IgD-negative memory B cell (primary cell): ENCODE results near the gene HMCN2. TPM values are rescaled to one million over a fixed set of nuclear protein-coding genes. Genes with fewer than 3 reads are reported as not detected.
A peak's percentile ranks its signal among the peaks of the same experiment; 100 is the strongest.

Experiments used
- H3K27ac Mint-ChIP-seq, 3 donors: one replicate each; pipeline ENCODE4 v1.8.0; 2020 to 2022; ENCODE audit warnings: mild to moderate bottlenecking in 3 of 3, mixed read lengths in 3 of 3, moderate library complexity in 1 of 3
- H3K27me3 Mint-ChIP-seq: one replicate; pipeline ENCODE4 v1.8.0; 2021; ENCODE audit warnings: mixed read lengths
- H3K36me3 Mint-ChIP-seq: one replicate; pipeline ENCODE4 v1.8.0; 2020; ENCODE audit warnings: mild to moderate bottlenecking, mixed read lengths
- H3K4me1 Mint-ChIP-seq, 3 donors: one replicate each; pipeline ENCODE4 v1.8.0; 2020 to 2022; ENCODE audit warnings: mixed read lengths in 3 of 3, mild to moderate bottlenecking in 1 of 3
- H3K4me3 Mint-ChIP-seq, 4 donors: one replicate each; pipeline ENCODE4 v1.8.0; 2020 to 2022; ENCODE audit warnings: mild to moderate bottlenecking in 4 of 4, mixed read lengths in 4 of 4, moderate library complexity in 3 of 4
- H3K9me3 Mint-ChIP-seq, 3 donors: one replicate each; pipeline ENCODE4 v1.8.0; 2020 to 2021; ENCODE audit warnings: mixed read lengths in 3 of 3, mild to moderate bottlenecking in 1 of 3
- polyA plus RNA-seq: library from polyadenylated mRNA; unstranded; fragments of 300-500 nt; fragmentation: Illumina TruSeq; gene quantifications from one replicate; pipeline ENCODE4 v1.2.3, GENCODE V29; 2021

Gene HMCN2
- polyA plus RNA-seq, 1 donor from 2014 or later, result not detected

GRCh38 chr9:130414910-130415746 lies 149.6 kb downstream of the HMCN2 start:
- Mint-ChIP-seq H3K4me1 (peaks cover 0 to 2% (median 0%) of the 10 kb centered on the region in 3 donors), H3K4me3 (no peak overlapping the region), H3K27ac (peak overlapping the region in 1 of 3 donors; percentile 35)

GRCh38 chr9:130417602-130418001 lies 152.0 kb downstream of the HMCN2 start:
- Mint-ChIP-seq H3K4me1 (peaks cover 0 to 2% (median 0%) of the 10 kb centered on the region in 3 donors), H3K27me3 (peaks cover 2% of the 10 kb centered on the region), H3K4me3 (no peak overlapping the region), H3K9me3 (no peaks in the 10 kb centered on the region), H3K36me3 (peaks cover 2% of the 10 kb centered on the region), H3K27ac (no peak overlapping the region)

More at GRCh38 chr9:130414910-130415746, 149.6 kb downstream of the HMCN2 start:
- Mint-ChIP-seq H3K27me3 (peaks cover 2% of the 10 kb centered on the region), H3K9me3 (no peaks in the 10 kb centered on the region), H3K36me3 (peaks cover 2% of the 10 kb centered on the region)

DNA sequence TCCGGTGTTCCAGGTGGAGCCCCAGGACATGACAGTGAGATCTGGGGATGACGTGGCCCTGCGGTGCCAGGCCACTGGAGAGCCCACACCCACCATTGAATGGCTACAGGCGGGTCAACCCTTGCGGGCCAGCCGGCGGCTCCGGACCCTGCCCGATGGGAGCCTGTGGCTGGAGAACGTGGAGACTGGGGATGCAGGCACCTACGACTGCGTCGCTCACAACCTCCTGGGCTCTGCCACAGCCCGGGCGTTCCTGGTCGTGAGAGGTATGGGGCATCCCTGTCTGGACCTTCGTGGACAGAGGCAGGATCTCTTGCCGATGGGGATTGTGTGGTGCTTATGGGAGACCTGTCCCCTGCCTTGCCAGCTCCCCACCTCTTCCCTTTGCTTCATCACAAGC lies 153.2 kb downstream of the HMCN2 start:
- H3K36me3 Mint-ChIP-seq, result peaks cover 2% of the 10 kb centered on the region
- H3K27me3 Mint-ChIP-seq, result no peaks in the 10 kb centered on the region
- no peak overlapping the region for H3K27ac Mint-ChIP-seq
- no peak overlapping the region for H3K4me3 Mint-ChIP-seq
- H3K4me1 Mint-ChIP-seq, result peaks cover 0 to 2% (median 2%) of the 10 kb centered on the region in 3 donors
- H3K9me3 Mint-ChIP-seq, result no peaks in the 10 kb centered on the region

DNA sequence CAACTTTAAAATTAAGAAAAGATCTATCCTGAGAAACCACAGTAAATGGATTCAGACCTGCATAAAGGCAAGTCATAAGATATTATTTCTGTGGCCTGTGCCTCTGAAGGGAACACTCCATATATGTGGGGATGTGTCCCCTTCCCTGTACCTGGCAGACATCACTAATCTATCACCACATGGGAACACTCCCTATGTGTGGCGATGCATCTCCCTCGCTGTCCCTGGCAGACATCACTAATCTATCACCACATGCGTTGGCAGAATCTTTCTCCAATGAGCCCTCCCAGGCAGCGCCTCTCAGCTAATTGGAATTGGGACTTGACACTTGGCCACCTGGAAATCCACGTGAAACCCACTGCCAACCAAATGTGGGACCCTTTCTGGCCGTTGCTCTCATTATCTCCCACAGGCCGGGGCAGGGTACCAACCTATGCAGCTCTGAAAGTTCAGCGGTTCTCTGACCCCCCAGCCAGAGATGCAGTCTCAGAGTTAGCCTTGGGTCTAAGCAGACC lies 154.0 kb downstream of the HMCN2 start:
- Mint-ChIP-seq H3K27ac (no peak overlapping the region), H3K36me3 (no peaks in the 10 kb centered on the region), H3K27me3 (no peaks in the 10 kb centered on the region), H3K9me3 (no peaks in the 10 kb centered on the region), H3K4me1 (peaks cover 0 to 2% (median 0%) of the 10 kb centered on the region in 3 donors), H3K4me3 (no peak overlapping the region)

GRCh38 chr9:130421154-130421801 lies 155.7 kb downstream of the HMCN2 start:
- no peak overlapping the region for H3K27ac Mint-ChIP-seq
- H3K4me1 Mint-ChIP-seq, result peaks cover 0 to 2% (median 0%) of the 10 kb centered on the region in 3 donors
- H3K9me3 Mint-ChIP-seq, result no peaks in the 10 kb centered on the region
- no peaks in the 10 kb centered on the region for H3K36me3 Mint-ChIP-seq
- no peaks in the 10 kb centered on the region for H3K27me3 Mint-ChIP-seq
- H3K4me3 Mint-ChIP-seq, result no peak overlapping the region

GRCh38 chr9:130421802-130422276 lies 156.3 kb downstream of the HMCN2 start:
- Mint-ChIP-seq H3K27ac (no peak overlapping the region), H3K36me3 (no peaks in the 10 kb centered on the region), H3K9me3 (no peaks in the 10 kb centered on the region), H3K27me3 (peaks cover 2% of the 10 kb centered on the region), H3K4me3 (no peak overlapping the region), H3K4me1 (peaks cover 0 to 2% (median 0%) of the 10 kb centered on the region in 3 donors)

DNA sequence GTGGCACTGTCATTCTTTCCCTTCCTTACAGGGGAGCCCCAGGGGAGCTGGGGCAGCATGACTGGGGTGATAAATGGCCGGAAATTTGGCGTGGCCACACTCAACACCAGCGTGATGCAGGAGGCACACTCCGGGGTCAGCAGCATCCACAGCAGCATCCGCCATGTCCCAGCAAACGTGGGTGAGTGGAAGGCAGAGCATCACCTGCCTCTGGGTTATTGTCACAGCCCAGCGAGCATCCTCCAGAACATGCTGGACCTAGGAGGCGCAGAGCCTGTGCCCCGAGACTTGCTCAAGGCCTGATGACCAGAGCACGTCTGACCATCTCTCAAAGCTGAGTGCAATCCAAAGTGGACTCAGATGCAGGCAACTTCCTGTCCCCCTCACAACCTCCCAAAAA lies 157.0 kb downstream of the HMCN2 start:
- H3K27ac Mint-ChIP-seq, result no peak overlapping the region
- no peaks in the 10 kb centered on the region for H3K9me3 Mint-ChIP-seq
- H3K4me3 Mint-ChIP-seq, result no peak overlapping the region
- peaks cover 3% of the 10 kb centered on the region for H3K27me3 Mint-ChIP-seq
- peaks cover 0 to 2% (median 0%) of the 10 kb centered on the region in 3 donors for H3K4me1 Mint-ChIP-seq
- H3K36me3 Mint-ChIP-seq, result no peaks in the 10 kb centered on the region

- H3K36me3 Mint-ChIP-seq, result no peaks in the 10 kb centered on the region
- H3K27me3 Mint-ChIP-seq, result peaks cover 3% of the 10 kb centered on the region
- no peaks in the 10 kb centered on the region for H3K9me3 Mint-ChIP-seq
- no peak overlapping the region for H3K27ac Mint-ChIP-seq
- peaks cover 0 to 2% (median 0%) of the 10 kb centered on the region in 3 donors for H3K4me1 Mint-ChIP-seq
- no peak overlapping the region for H3K4me3 Mint-ChIP-seq
These were observed 157.7 kb downstream of the HMCN2 start for GRCh38 chr9:130423272-130423671.

GRCh38 chr9:130424595-130425454 lies 159.3 kb downstream of the HMCN2 start:
- no peak overlapping the region for H3K4me3 Mint-ChIP-seq
- H3K4me1 Mint-ChIP-seq, result peaks cover 0 to 2% (median 0%) of the 10 kb centered on the region in 3 donors
- peaks cover 6% of the 10 kb centered on the region for H3K27me3 Mint-ChIP-seq
- H3K27ac Mint-ChIP-seq, result no peak overlapping the region
- H3K9me3 Mint-ChIP-seq, result no peaks in the 10 kb centered on the region
- H3K36me3 Mint-ChIP-seq, result no peaks in the 10 kb centered on the region

DNA sequence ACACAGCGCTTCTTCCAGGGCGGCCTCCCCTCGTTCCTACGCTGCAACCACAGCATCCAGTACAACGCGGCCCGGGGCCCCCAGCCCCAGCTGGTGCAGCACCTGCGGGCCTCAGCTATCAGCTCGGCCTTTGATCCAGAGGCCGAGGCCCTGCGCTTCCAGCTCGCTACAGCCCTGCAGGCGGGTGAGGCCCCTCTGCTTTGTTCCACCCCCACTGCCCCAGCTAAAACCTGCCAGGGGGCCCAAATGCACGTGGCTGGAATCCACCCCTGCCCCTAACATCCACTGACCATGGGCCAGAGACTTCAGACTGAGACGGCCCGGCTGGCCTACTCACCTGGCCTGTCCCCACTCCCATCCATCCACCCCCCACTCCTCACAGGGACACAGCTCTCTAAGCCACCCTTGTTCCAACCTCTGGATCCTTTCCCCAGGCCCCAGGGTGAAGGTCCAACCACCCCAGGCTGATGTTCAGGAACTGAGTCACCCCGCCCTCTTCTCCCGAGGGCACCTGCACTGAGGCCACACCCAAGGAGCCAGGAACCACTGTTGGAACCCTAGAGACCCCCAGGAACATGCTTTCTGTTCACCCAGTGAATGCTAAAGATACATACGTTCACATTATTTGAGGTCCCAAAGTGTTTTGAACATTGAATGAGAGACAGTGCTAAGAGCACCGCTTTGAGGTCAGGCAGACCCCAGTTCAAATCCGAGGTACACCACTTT lies 160.3 kb downstream of the HMCN2 start:
- Mint-ChIP-seq H3K36me3 (no peaks in the 10 kb centered on the region), H3K9me3 (no peaks in the 10 kb centered on the region), H3K4me3 (peak overlapping the region in 1 of 4 donors; percentile 73), H3K27me3 (peaks cover 6% of the 10 kb centered on the region), H3K27ac (no peak overlapping the region), H3K4me1 (peaks cover 0 to 2% (median 0%) of the 10 kb centered on the region in 3 donors)

- Mint-ChIP-seq H3K4me3 (no peak overlapping the region), H3K36me3 (no peaks in the 10 kb centered on the region), H3K27ac (no peak overlapping the region), H3K9me3 (no peaks in the 10 kb centered on the region), H3K4me1 (peaks cover 0 to 2% (median 0%) of the 10 kb centered on the region in 3 donors), H3K27me3 (peaks cover 6% of the 10 kb centered on the region)
These were observed 160.9 kb downstream of the HMCN2 start for GRCh38 chr9:130426467-130426773.

- Mint-ChIP-seq H3K4me1 (peaks cover 0 to 2% (median 0%) of the 10 kb centered on the region in 3 donors), H3K36me3 (no peaks in the 10 kb centered on the region), H3K27me3 (peaks cover 9% of the 10 kb centered on the region), H3K4me3 (peak overlapping the region in 1 of 4 donors; percentile 6), H3K27ac (no peak overlapping the region), H3K9me3 (no peaks in the 10 kb centered on the region)
These were observed 161.3 kb downstream of the HMCN2 start for GRCh38 chr9:130426883-130427282.

GRCh38 chr9:130427326-130427725 lies 161.8 kb downstream of the HMCN2 start:
- Mint-ChIP-seq H3K27me3 (peaks cover 13% of the 10 kb centered on the region), H3K4me3 (no peak overlapping the region), H3K9me3 (no peaks in the 10 kb centered on the region), H3K27ac (no peak overlapping the region), H3K4me1 (peaks cover 0 to 3% (median 0%) of the 10 kb centered on the region in 3 donors), H3K36me3 (no peaks in the 10 kb centered on the region)

- Mint-ChIP-seq H3K9me3 (no peaks in the 10 kb centered on the region), H3K27me3 (peaks cover 21% of the 10 kb centered on the region), H3K4me1 (peaks cover 0 to 5% (median 0%) of the 10 kb centered on the region in 3 donors), H3K36me3 (no peaks in the 10 kb centered on the region), H3K4me3 (no peak overlapping the region), H3K27ac (no peak overlapping the region)
These were observed 162.6 kb downstream of the HMCN2 start for GRCh38 chr9:130428086-130428665.
